Right lobe of liver (tissue), 6 donors: Measurements from ENCODE around the gene TRAF6. TPM values are rescaled to one million over a fixed set of nuclear protein-coding genes. Genes with fewer than 3 reads are reported as not detected.

Source experiments
- ATAC-seq, 4 donors: fragments of 200-7000 bp; cut with Tn5 transposase; one replicate each; pipeline ENCODE4 v1.9.1; 2020; ENCODE audit warnings: mild to moderate bottlenecking in 4 of 4, moderate library complexity in 4 of 4
- DNase-seq, 3 donors: peaks; one replicate each; pipeline ENCODE4 v3.0.0-alpha.2; 2020
- H3K27ac ChIP-seq, 3 donors: fragments of 200-600 bp; one replicate each; pipeline ENCODE4 v1.8.0; 2022
- H3K27me3 ChIP-seq, 2 donors: fragments of 200-600 bp; one replicate each; pipeline ENCODE4 v1.8.0; 2022
- H3K36me3 ChIP-seq, 4 donors: fragments of 200-600 bp; sonication (generic) in 1 of 4; one replicate each; pipeline versions ENCODE4 v1.5.1 to v1.8.0; 2017 to 2022; ENCODE audit warnings: control low read depth in 1 of 4
- H3K4me1 ChIP-seq, 4 donors: fragments of 200-600 bp; sonication (generic) in 1 of 4; one replicate each; pipeline versions ENCODE4 v1.5.1 to v1.8.0; 2017 to 2022; ENCODE audit warnings: control low read depth in 1 of 4
- H3K4me3 ChIP-seq, 3 donors: fragments of 200-600 bp; one replicate each; pipeline ENCODE4 v1.8.0; 2022
- H3K9me3 ChIP-seq, 4 donors: fragments of 200-600 bp; sonication (generic) in 1 of 4; one replicate each; pipeline versions ENCODE4 v1.5.1 to v1.8.0; 2017 to 2022; ENCODE audit warnings: control low read depth in 1 of 4
- POLR2A ChIP-seq: fragments of 450-650 bp; IDR thresholded peaks from one replicate; pipeline ENCODE4 v1.6.1; 2017; ENCODE audit warnings: antibody characterized with exemption, mild to moderate bottlenecking
- WGBS: methylation state at CpG from one replicate; pipeline ENCODE4 v1.1.6; 2018; ENCODE audit warnings: low coverage, low lambda C conversion rate; ENCODE audit not compliant: insufficient coverage; ENCODE audit errors: missing lambda C conversion rate; 5-methylcytosine and 5-hydroxymethylcytosine counted together
- intact Hi-C, 2 donors: fragments of 100-400 bp; cut with DNase I; formaldehyde crosslinking; loops; one replicate each; pipeline versions ENCODE4 v1.11.2 to v1.14.1; 2022
- total RNA-seq, 6 experiments: library from RNA; depleted of rRNA in 2 of 6; stranded (reverse); fragments of >200 nt in 2 of 6; fragmentation: NEBNext Ultra II Directional in 3 of 6; extraction: Animal tissue kit (Norgen Biotek cat#: 25700) in 3 of 6; gene quantifications; one replicate each; pipeline versions ENCODE4 v1.1.0 to v1.2.4, GENCODE V29; 2016 to 2023
- TF ChIP-seq, protein P1 (sequence below), 4 donors: fragments of 200-600 bp in 3 of 4; fragments of 450-650 bp in 1 of 4; IDR thresholded peaks; one replicate each; pipeline versions ENCODE4 v1.5.1 to v1.8.0; 2016 to 2022; ENCODE audit warnings: antibody characterized with exemption in 4 of 4, mild to moderate bottlenecking in 2 of 4
- donor health status: DM: no; HTN: yes; CAD: no.
- donor health status: DM: no; HTN: no; CAD: no.
- donor health status: DM: no; HTN: no; CAD: no.
- donor health status: DM: no; HTN: yes; CAD: no.
- donor health status: DM: no; HTN: yes; CAD: no.

TRAF6 gene
- total RNA-seq, 6 experiments from 2014 or later = 4.9 to 7.4 (median 6.7) TPM

DNA sequence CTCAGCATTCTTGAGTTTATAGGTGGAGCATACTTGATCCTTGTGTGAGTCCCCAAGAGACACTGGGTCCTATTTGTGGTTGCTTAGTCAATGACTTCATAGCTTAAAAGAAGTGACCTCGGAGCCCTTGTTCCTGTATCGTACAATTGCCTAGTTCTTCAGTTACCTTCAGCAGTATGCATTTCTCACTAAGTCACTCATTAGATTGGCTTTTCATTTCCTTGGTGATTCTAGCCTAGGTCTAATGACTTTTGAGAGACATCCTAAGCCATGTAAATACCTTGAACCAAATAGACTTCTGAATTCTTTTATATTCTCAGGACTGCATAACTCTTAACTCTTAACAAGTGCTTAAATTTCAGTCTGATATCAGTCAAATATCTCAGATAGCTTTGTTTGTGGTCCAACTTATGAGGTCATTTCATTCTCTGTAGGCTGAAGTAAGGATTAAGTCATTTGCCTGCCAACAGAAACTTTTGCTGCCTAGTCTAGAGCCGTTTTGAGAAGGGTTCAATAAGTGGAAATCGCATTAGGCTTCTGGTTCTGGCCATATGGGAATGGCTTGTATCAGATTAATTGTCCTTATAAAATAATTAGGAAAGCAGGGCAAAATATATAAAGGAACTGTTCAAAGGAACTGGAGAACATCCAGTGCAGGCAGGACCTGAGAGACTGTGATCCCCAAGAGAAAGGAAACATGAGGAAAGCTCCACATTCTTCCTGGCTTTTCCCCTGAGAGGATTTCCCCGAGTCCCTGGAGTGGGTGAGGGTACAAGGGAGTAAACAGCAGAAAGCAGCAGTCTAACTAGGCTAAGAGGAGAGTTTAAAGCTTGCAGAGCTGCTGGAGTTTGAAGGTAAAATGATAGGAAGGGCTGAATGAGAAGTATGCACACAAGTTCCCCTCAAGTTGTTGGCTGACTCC is 39.9 kb downstream of the TRAF6 start:
- Histone ChIP-seq H3K27me3 (no peaks in the 10 kb centered on the region), H3K27ac (no peak overlapping the region), H3K36me3 (no peaks in the 10 kb centered on the region), H3K9me3 (no peaks in the 10 kb centered on the region), H3K4me3 (no peak overlapping the region), H3K4me1 (no peaks in the 10 kb centered on the region)
- TF ChIP-seq POLR2A = no peak
- TF ChIP-seq, protein P1, sequence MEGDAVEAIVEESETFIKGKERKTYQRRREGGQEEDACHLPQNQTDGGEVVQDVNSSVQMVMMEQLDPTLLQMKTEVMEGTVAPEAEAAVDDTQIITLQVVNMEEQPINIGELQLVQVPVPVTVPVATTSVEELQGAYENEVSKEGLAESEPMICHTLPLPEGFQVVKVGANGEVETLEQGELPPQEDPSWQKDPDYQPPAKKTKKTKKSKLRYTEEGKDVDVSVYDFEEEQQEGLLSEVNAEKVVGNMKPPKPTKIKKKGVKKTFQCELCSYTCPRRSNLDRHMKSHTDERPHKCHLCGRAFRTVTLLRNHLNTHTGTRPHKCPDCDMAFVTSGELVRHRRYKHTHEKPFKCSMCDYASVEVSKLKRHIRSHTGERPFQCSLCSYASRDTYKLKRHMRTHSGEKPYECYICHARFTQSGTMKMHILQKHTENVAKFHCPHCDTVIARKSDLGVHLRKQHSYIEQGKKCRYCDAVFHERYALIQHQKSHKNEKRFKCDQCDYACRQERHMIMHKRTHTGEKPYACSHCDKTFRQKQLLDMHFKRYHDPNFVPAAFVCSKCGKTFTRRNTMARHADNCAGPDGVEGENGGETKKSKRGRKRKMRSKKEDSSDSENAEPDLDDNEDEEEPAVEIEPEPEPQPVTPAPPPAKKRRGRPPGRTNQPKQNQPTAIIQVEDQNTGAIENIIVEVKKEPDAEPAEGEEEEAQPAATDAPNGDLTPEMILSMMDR (IDR thresholded peaks at IDR 0.05) = no peak
- intact Hi-C loops = no loop called here
- no peak for ATAC-seq
- no peak for DNase-seq
- 60% methylated on average over 5 of the region's 5 CpGs for WGBS

DNA sequence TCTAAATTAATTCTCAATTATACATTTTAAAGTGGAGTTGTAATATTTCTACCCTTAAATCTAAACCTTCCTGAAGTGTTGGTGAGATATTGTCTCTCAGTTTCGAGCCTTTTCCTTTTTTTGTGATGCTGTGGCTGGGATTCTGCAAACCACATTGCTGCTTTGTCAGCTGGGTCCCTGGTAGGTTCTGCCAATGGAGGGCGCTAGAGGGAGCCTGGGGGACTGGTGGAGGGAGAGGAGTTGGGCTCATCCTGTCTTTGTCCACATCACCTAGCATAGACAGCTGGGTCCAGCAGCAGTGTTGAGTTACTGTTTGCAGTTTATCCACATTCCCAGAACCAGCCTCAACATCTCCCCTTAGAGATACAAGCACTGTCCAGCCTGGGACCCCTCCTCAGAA is 41.0 kb downstream of the TRAF6 start:
- no peaks in the 10 kb centered on the region for H3K36me3 ChIP-seq
- DNase-seq = no peak
- TF ChIP-seq POLR2A = no peak
- TF ChIP-seq, protein P1 (IDR thresholded peaks at IDR 0.05) = no peak
- 42% methylated on average over 2 of the region's 2 CpGs for WGBS
- H3K27ac ChIP-seq = no peak overlapping the region
- H3K27me3 ChIP-seq = no peaks in the 10 kb centered on the region
- no peak overlapping the region for H3K4me3 ChIP-seq
- intact Hi-C loops = no loop called here
- no peaks in the 10 kb centered on the region for H3K4me1 ChIP-seq
- H3K9me3 ChIP-seq = no peaks in the 10 kb centered on the region
- no peak for ATAC-seq

DNA sequence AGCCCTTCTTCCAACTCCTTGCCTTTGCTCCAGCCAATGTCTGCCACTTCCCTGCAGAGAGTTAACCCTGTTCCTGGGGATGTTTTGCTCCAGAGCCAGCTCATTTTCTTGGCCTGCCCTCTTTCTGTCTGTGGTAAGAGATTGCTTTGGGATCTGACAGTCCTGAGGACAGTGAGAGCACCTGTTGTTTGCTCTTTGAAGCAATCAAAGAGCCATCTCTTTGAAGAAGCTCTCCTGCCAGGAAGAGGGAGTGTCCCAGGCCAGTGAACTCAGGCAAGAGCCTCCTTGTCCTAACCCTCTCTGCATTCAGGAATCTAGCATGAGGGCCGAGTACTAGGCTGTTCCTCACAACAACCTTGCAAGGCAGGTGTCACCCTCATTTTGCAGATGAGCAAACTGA is 42.2 kb downstream of the TRAF6 start:
- no peaks in the 10 kb centered on the region for H3K9me3 ChIP-seq
- ATAC-seq (no peak), DNase-seq (no peak)
- H3K4me3 ChIP-seq = no peak overlapping the region
- TF ChIP-seq, protein P1 (IDR thresholded peaks at IDR 0.05) = no peak
- TF ChIP-seq POLR2A = no peak
- intact Hi-C loops = no loop called here
- WGBS = 80% methylated on average over 1 of the region's 1 CpG
- H3K27me3 ChIP-seq = no peaks in the 10 kb centered on the region
- H3K27ac ChIP-seq = no peak overlapping the region
- H3K36me3 ChIP-seq = no peaks in the 10 kb centered on the region
- no peaks in the 10 kb centered on the region for H3K4me1 ChIP-seq

DNA sequence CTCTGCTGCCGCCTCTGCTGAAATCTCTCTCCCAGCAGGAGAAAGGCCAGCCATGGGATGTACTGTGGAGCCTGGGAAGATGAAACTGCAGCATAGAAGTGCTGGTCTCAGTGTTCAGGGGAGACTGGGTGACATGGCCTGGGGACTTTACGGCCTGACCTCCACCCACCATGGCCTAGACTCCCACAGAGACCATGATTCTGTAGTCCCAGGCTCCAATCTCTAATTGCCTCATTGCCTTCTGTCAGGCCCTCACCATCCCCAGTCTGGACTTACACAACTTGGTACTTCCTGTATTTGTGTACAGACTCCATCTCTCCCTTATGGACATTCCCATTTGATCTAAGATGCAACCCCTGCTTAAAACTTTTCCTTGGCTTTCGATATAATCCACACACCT is 43.1 kb downstream of the TRAF6 start:
- Histone ChIP-seq H3K36me3 (no peaks in the 10 kb centered on the region), H3K27ac (no peak overlapping the region), H3K27me3 (no peaks in the 10 kb centered on the region), H3K4me3 (no peak overlapping the region), H3K4me1 (no peaks in the 10 kb centered on the region), H3K9me3 (no peaks in the 10 kb centered on the region)
- TF ChIP-seq POLR2A = no peak
- TF ChIP-seq, protein P1 (IDR thresholded peaks at IDR 0.05) = no peak
- DNase-seq = no peak
- intact Hi-C loops = no loop called here
- WGBS = 100% methylated on average over 1 of the region's 3 CpGs
- peak in 1 of 4 donors; percentile 36 for ATAC-seq
